Putamen (tissue), 1 donor: Measurements from ENCODE around the gene NPTX1.

Source experiments
- DNase-seq: peaks from one replicate; pipeline ENCODE4 v3.0.0-alpha.2; 2016; ENCODE audit warnings: low spot score

The NPTX1 gene

GRCh38 chr17:80426671-80427326, 49.6 kb downstream of the NPTX1 start:
- DNase-seq: peak; percentile 50

- DNase-seq: no peak
These were observed 50.5 kb downstream of the NPTX1 start for GRCh38 chr17:80425835-80426426.

GRCh38 chr17:80424878-80425765, 51.3 kb downstream of the NPTX1 start:
- no peak for DNase-seq

GRCh38 chr17:80424261-80424660, 52.1 kb downstream of the NPTX1 start:
- no peak for DNase-seq

GRCh38 chr17:80423536-80424225, 52.7 kb downstream of the NPTX1 start:
- DNase-seq: no peak

- DNase-seq: no peak
These were observed 53.4 kb downstream of the NPTX1 start for GRCh38 chr17:80422981-80423380.

- DNase-seq: no peak
These were observed 54.1 kb downstream of the NPTX1 start for GRCh38 chr17:80422276-80422675.

GRCh38 chr17:80421381-80422090, 54.9 kb downstream of the NPTX1 start:
- DNase-seq: no peak

GRCh38 chr17:80419255-80419654, 57.2 kb downstream of the NPTX1 start:
- no peak for DNase-seq

GRCh38 chr17:80418589-80418988, 57.8 kb downstream of the NPTX1 start:
- no peak for DNase-seq
